Measurements from ENCODE around the gene OR6B3. TPM values are rescaled to one million over a fixed set of nuclear protein-coding genes. Genes with fewer than 3 reads are reported as not detected.

Gene OR6B3
- total and polyA plus RNA-seq, 2 of the 8 experiments (the other 6 are each of a cell fraction or from before 2014, with no cell fraction given): not detected

GRCh38 chr2:240014327-240014726 lies 39.0 kb downstream of the OR6B3 start (continued):
- TF ChIP-seq RFX5 (IDR thresholded peaks at IDR 0.05; ENCODE audit: borderline replicate concordance, low read depth, low read length): no peak
- no peak for TF ChIP-seq HDAC6 (IDR thresholded peaks at IDR 0.05; ENCODE audit: low read depth, low read length)
- no peak for TF ChIP-seq RBBP5 (IDR thresholded peaks at IDR 0.05; ENCODE audit: borderline replicate concordance, low read depth, low read length)
